HG03045 (cell line): ENCODE results near the gene NUP37.

Experiments
- ATAC-seq: cut with Tn5 transposase; IDR thresholded peaks from one replicate; pipeline ENCODE4 v1.9.1; 2021; ENCODE audit warnings: mild to moderate bottlenecking, moderate library complexity; ENCODE audit not compliant: unreplicated experiment

NUP37 gene

GRCh38 chr12:102031852-102032251 lies 88.1 kb downstream of the NUP37 start:
- no peak for ATAC-seq

GRCh38 chr12:102029141-102029540 lies 90.8 kb downstream of the NUP37 start:
- ATAC-seq = no peak

- ATAC-seq = no peak
Measured at GRCh38 chr12:102026728-102027127, 93.2 kb downstream of the NUP37 start.

GRCh38 chr12:102024765-102025164 lies 95.1 kb downstream of the NUP37 start:
- no peak for ATAC-seq

GRCh38 chr12:102023343-102023930 lies 96.5 kb downstream of the NUP37 start:
- ATAC-seq = no peak
